ENCODE results near the gene KLHL35. TPM values are rescaled to one million over a fixed set of nuclear protein-coding genes. Genes with fewer than 3 reads are reported as not detected.

The KLHL35 gene
- total and polyA plus RNA-seq, 2 experiments from 2014 or later, result 5.7 to 13.0 TPM

- Histone ChIP-seq H3K27ac (no peak overlapping the region), H3F3A (ENCODE audit: insufficient read depth) (no peaks in the 10 kb centered on the region), H3K79me2 (ENCODE audit: insufficient read depth) (no peaks in the 10 kb centered on the region), H3K9me3 (ENCODE audit: low read depth) (no peaks in the 10 kb centered on the region), H2AFZ (no peak overlapping the region), H3K4me3 (no peak overlapping the region), H3K27me3 (replicated peaks; ENCODE audit: insufficient read depth) (peaks cover 20% of the 10 kb centered on the region), H4K20me1 (ENCODE audit: insufficient read depth) (no peaks in the 10 kb centered on the region), H3K4me1 (ENCODE audit: insufficient read depth) (0 out of 2 replicates have a peak, but pooled peaks cover 4% of the 10 kb centered on the region), H3K36me3 (ENCODE audit: low read depth) (no peaks in the 10 kb centered on the region), H3K9ac (no peak overlapping the region), H3K4me2 (ENCODE audit: unreplicated experiment) (no peak overlapping the region), H3K9me2 (ENCODE audit: insufficient read depth) (no peaks in the 10 kb centered on the region)
- in situ Hi-C loops (cut with MboI), result no loop called here
- WGBS, 2 experiments (ENCODE audit: low coverage in 1 of 2, low lambda C conversion rate in 2 of 2, missing lambda C conversion rate in 2 of 2), result 64 to 70% methylated on average over 4 of the region's 4 CpGs
- no peak for DNase-seq
- no peak for TF ChIP-seq EZH2phosphoT487 (IDR thresholded peaks at IDR 0.05; ENCODE audit: insufficient read depth, low read depth)
- TF ChIP-seq EZH2 (IDR thresholded peaks at IDR 0.05; ENCODE audit: insufficient read depth, poor library complexity, severe bottlenecking), result no peak
These were observed 1.0 kb upstream of the KLHL35 start for GRCh38 chr11:75434051-75434450.

- no peaks in the 10 kb centered on the region for H3K79me2 ChIP-seq (ENCODE audit: insufficient read depth)
- WGBS, 2 experiments (ENCODE audit: low coverage in 1 of 2, low lambda C conversion rate in 2 of 2, missing lambda C conversion rate in 2 of 2), result 85 to 87% methylated on average over 6 of the region's 6 CpGs
- no peak overlapping the region for H3K4me3 ChIP-seq
- H3F3A ChIP-seq (ENCODE audit: insufficient read depth), result no peaks in the 10 kb centered on the region
- no peak overlapping the region for H3K27ac ChIP-seq
- in situ Hi-C loops (cut with MboI), result no loop called here
- DNase-seq, result no peak
- no peaks in the 10 kb centered on the region for H3K36me3 ChIP-seq (ENCODE audit: low read depth)
- no peak overlapping the region for H3K9ac ChIP-seq
- no peaks in the 10 kb centered on the region for H4K20me1 ChIP-seq (ENCODE audit: insufficient read depth)
- peaks cover 20% of the 10 kb centered on the region for H3K27me3 ChIP-seq (replicated peaks; ENCODE audit: insufficient read depth)
- H3K9me3 ChIP-seq (ENCODE audit: low read depth), result no peaks in the 10 kb centered on the region
- H3K4me2 ChIP-seq (ENCODE audit: unreplicated experiment), result no peak overlapping the region
- no peaks in the 10 kb centered on the region for H3K9me2 ChIP-seq (ENCODE audit: insufficient read depth)
- no peak for TF ChIP-seq EZH2 (IDR thresholded peaks at IDR 0.05; ENCODE audit: insufficient read depth, poor library complexity, severe bottlenecking)
- TF ChIP-seq EZH2phosphoT487 (IDR thresholded peaks at IDR 0.05; ENCODE audit: insufficient read depth, low read depth), result no peak
- H3K4me1 ChIP-seq (ENCODE audit: insufficient read depth), result 0 out of 2 replicates have a peak, but pooled peaks cover 4% of the 10 kb centered on the region
- no peak overlapping the region for H2AFZ ChIP-seq
These were observed 440 bp upstream of the KLHL35 start for GRCh38 chr11:75433443-75433842.

- Histone ChIP-seq H3K4me1 (ENCODE audit: insufficient read depth) (0 out of 2 replicates have a peak, but pooled peaks cover 4% of the 10 kb centered on the region), H3K36me3 (ENCODE audit: low read depth) (no peaks in the 10 kb centered on the region), H3K4me3 (no peak overlapping the region), H3K4me2 (ENCODE audit: unreplicated experiment) (no peak overlapping the region), H3K9ac (no peak overlapping the region), H3F3A (ENCODE audit: insufficient read depth) (no peaks in the 10 kb centered on the region), H3K27me3 (replicated peaks; ENCODE audit: insufficient read depth) (peaks cover 20% of the 10 kb centered on the region), H3K27ac (no peak overlapping the region), H4K20me1 (ENCODE audit: insufficient read depth) (no peaks in the 10 kb centered on the region), H3K79me2 (ENCODE audit: insufficient read depth) (no peaks in the 10 kb centered on the region), H3K9me3 (ENCODE audit: low read depth) (no peaks in the 10 kb centered on the region), H2AFZ (no peak overlapping the region), H3K9me2 (ENCODE audit: insufficient read depth) (no peaks in the 10 kb centered on the region)
- in situ Hi-C loops (cut with MboI), result no loop called here
- DNase-seq, result peak; percentile 16
- WGBS, 2 experiments (ENCODE audit: low coverage in 1 of 2, low lambda C conversion rate in 2 of 2, missing lambda C conversion rate in 2 of 2), result 59 to 61% methylated on average over 16 of the region's 16 CpGs
- TF ChIP-seq EZH2 (IDR thresholded peaks at IDR 0.05; ENCODE audit: insufficient read depth, poor library complexity, severe bottlenecking) (no peak), EZH2phosphoT487 (IDR thresholded peaks at IDR 0.05; ENCODE audit: insufficient read depth, low read depth) (no peak)
These were observed 1.2 kb downstream of the KLHL35 start for GRCh38 chr11:75431533-75432525.

GRCh38 chr11:75430714-75431532, 2.1 kb downstream of the KLHL35 start:
- Histone ChIP-seq H3K36me3 (ENCODE audit: low read depth) (no peaks in the 10 kb centered on the region), H3K9me2 (ENCODE audit: insufficient read depth) (no peaks in the 10 kb centered on the region), H3K4me3 (peak overlapping the region; percentile 67), H3K9me3 (ENCODE audit: low read depth) (no peaks in the 10 kb centered on the region), H4K20me1 (ENCODE audit: insufficient read depth) (no peaks in the 10 kb centered on the region), H3K9ac (peak overlapping the region; percentile 48), H3K4me2 (ENCODE audit: unreplicated experiment) (peak overlapping the region; percentile 74), H2AFZ (peak overlapping the region; percentile 79), H3F3A (ENCODE audit: insufficient read depth) (no peaks in the 10 kb centered on the region), H3K27me3 (replicated peaks; ENCODE audit: insufficient read depth) (peaks cover 20% of the 10 kb centered on the region), H3K79me2 (ENCODE audit: insufficient read depth) (no peaks in the 10 kb centered on the region), H3K4me1 (ENCODE audit: insufficient read depth) (0 out of 2 replicates have a peak, but pooled peaks cover 4% of the 10 kb centered on the region), H3K27ac (no peak overlapping the region)
- TF ChIP-seq EZH2phosphoT487 (IDR thresholded peaks at IDR 0.05; ENCODE audit: insufficient read depth, low read depth) (no peak), EZH2 (IDR thresholded peaks at IDR 0.05; ENCODE audit: insufficient read depth, poor library complexity, severe bottlenecking) (no peak)
- in situ Hi-C loops (cut with MboI), result no loop called here
- DNase-seq, result no peak
- 21 to 26% methylated on average over 31 to 32 of the region's 32 CpGs for WGBS, 2 experiments (ENCODE audit: low coverage in 1 of 2, low lambda C conversion rate in 2 of 2, missing lambda C conversion rate in 2 of 2)

All from GM23248 (cell line).